Hematopoietic multipotent progenitor cell treated with erythropoietin and hydrocortisone succinate and interleukin-3 and kit ligand, for 8 days (in vitro differentiated cells): Measurements from ENCODE around the gene TMEM17.
A peak's percentile ranks its signal among the peaks of the same experiment; 100 is the strongest.
"Not testable (repeated sequence)": the region's sequence is repeated elsewhere in the genome, so short reads cannot be mapped to it uniquely, and the experiment has no call there.

Experiments used
- DNase-seq: peaks from one replicate; pipeline ENCODE4 v3.0.0-alpha.2; 2015

Gene TMEM17, protein sequence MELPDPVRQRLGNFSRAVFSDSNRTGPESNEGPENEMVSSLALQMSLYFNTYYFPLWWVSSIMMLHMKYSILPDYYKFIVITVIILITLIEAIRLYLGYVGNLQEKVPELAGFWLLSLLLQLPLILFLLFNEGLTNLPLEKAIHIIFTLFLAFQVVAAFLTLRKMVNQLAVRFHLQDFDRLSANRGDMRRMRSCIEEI

DNA sequence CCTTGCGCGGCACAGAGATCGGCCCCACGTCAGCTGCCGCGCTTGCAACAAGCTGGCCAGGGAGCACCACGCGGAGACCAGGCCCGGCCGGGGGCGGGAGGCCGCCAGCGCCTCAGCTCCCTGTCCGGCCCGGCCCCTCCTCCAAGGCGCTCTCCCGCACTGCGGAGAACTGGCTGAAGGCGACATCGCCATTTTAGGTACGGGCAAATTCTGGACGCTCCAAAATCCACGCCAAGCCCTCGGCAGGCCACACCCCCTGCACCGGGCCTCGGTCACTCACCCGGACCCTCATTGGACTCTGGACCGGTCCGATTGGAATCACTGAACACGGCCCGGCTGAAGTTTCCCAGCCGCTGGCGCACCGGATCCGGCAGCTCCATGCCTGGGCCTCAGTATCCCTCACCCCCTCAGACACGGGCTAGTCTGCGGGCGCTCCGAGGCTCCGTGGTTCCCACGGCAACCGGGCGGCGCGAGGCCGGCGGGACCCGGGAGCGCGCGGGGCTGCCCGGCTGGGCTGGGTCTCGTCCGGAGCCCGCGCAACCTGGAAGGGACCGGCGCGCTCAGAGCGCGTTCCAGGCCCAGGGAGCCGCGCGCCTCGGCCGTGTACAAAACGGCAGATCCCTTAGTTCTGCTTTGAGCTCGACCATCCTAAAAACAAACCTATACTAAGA, at the start of gene TMEM17:
TSS of gene TMEM17 (minus strand) at position 446 of the 671 bp plus-strand sequence. CDS start at position 380, 66 bp downstream.
- peak; percentile 87 for DNase-seq

DNA sequence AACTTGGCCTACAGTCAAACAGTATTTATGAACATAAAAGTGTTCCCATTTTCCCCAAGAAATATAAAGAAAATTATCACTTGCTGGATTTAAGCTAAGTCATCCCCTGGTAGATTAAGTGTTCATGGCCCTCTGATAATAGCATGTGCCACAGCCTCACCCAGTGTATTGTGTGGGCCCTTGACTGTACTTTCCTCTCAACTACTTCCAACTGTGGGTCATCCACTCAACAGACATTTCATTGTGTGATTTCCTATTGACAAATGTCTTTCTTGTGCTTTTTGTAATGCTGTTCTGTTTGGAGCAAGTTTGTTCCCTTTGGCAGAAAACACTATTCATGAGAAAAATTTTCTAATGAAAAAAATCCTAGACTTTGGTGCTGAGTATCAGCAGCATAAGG, 48.4 kb upstream of the TMEM17 start:
- peak; percentile 36 for DNase-seq

DNA sequence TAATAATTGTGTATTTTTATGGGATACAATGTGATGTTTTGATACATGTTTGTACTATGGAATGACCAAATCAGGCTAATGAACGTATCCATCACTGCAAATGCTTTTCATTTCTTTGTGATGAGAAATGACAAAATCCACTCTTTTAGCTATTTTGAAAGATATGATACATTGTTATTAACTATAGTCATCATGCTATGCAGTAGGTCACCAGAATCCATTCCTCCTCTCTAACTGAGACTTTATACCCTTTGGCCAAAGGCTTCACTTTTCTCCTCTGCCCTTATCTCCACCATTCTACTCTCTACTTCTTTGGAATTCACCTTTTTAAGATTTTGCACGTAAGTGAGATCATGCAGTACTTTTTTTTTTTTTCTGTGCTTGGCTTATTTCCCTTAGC, 44.5 kb upstream of the TMEM17 start:
- no peak for DNase-seq

DNA sequence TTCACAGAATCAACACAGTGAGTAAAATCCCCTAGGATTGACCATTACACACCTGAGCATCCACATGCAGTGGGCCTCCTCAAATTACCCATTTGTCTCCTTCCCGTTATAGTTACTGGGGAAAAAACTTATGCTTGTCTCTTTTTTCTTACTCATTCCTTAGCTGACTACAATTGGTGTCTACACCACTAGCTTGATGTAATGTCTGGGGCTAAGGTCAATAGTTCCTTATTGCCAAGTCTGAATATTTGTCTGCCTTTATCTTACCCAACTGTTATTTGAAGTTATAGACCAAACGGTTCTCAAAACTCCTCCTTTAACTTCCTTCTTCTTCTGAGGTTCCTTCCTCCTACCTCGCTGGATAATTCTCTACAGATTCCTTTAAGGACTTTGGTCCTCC, 41.9 kb upstream of the TMEM17 start:
- DNase-seq: no peak

DNA sequence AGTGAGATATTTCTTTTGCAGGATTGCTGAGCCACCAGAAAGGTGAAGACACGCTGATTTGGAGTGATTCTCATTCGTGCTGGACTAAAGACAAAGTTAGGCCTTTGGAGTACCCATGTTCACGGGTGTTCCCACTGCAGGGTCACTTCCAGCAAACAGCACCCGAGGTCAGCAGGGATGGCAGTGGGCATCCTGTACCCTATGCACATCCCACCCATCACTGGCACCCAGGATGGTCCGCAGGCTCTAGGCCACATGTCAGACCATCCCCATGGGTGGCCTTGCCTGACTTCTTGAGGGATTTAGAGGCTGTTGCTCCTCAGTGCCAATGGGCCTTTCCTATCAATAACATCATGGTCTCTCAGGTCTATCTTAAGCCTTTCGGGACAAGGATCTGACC, 39.3 kb upstream of the TMEM17 start:
- no peak for DNase-seq

DNA sequence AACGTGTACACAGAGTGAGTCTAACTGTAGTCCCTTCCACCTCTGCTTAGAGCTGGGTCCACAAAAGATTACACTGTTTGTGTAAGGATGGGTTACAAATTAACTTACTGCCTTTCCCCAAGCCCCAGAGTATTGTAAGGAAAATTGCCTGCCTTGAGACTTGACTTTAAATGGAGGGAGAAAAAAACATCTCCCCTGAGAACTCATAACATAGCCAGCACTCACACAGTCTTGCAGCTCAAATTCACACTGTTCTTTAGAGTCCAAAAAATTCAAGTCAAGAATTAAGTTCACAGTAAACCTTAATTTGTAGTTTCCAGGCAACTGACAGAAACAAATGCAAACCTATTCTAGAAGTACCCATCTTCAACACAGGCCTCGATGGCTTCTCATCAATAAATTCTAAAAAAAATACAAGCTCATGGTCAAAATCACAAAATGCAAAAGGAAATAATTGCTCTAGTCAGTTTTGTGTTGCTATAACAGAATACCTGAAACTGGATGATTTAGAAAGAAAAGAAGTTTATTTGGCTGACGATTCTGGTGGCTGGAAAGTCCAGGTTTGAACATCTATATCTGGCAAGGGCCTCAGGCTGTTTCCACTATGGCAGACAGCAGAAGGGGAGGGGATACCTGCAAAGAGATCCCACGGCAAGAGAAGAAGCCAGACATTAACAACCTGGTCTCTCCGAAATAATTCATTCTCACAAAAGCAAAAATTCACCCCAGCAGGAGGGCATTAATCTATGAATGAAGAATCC, 34.6 kb upstream of the TMEM17 start:
- no peak for DNase-seq

DNA sequence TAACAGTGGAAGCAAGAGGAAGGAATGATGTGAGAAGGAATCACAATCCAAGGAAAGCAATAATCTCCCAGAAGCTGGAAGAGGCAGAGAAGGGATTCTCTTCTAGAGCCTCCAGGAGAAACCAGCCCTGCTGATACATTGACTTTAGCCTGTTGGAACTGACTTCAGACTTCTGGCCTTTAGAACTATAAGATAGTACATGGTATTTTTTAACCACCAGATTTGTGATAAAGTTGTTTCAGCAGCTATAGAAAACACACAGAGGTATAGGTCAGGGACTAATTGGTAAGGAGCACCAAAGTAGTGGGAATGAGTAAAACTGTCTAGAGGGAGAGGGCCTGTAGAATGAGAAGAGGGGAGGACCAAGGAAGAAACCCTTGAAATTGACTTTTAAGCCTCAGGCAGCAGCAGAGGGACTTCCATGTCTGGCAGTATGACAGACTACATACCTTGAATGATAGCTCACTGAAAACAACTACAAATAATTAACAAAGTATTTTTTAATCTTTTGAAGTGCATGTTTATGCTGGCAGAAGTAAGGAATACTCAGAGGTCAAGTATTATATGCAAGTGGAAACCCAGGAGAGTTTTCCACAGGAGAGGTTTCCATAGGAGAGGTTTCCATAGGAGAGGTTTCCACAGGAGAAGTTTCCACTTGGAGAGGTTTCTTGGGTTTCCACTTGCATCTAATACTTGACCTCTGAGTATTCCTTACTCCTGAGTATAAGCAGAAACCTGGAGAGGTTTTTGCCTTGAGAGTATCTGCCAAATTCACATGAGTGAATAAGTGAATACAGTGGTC, 33.8 kb upstream of the TMEM17 start:
- no peak for DNase-seq

DNA sequence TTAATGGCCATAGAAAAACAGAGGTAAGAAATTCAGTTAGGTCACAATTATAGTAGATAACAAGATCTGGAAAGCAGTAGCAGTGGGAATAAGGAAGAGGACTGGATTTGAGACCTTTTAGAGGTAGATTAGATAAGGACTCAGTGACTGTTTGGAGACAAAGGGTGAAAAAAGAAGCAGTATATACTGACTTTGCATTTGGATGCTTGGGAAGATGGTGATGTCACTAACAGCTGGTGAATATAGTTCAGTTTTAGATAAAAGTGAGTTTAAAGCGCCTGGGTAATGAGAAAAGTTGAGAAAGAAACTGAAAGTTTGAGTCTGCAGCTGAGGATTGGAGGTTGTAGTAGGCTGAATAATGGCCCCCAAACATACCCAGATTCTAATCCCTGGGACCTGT, 32.8 kb upstream of the TMEM17 start:
- DNase-seq: no peak

DNA sequence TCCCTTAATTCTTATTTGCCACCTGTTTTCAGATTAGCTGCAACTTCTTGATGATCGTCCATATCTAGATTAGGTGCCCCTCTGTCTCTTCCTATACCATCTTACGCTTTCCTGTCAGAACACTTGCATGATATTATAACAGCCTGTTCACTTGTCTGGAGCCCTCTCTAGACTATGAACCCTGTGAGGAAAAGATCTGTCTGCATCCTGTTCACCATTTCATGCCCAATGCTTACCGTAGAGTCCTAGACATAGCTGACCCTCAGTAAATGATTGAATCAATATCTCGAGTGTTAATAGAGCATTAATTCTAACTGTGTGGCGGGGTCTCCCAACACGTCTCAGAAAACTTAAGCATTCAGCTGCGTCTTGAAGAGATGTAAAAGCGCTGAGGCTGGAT, 31.8 kb upstream of the TMEM17 start:
- DNase-seq: no peak

DNA sequence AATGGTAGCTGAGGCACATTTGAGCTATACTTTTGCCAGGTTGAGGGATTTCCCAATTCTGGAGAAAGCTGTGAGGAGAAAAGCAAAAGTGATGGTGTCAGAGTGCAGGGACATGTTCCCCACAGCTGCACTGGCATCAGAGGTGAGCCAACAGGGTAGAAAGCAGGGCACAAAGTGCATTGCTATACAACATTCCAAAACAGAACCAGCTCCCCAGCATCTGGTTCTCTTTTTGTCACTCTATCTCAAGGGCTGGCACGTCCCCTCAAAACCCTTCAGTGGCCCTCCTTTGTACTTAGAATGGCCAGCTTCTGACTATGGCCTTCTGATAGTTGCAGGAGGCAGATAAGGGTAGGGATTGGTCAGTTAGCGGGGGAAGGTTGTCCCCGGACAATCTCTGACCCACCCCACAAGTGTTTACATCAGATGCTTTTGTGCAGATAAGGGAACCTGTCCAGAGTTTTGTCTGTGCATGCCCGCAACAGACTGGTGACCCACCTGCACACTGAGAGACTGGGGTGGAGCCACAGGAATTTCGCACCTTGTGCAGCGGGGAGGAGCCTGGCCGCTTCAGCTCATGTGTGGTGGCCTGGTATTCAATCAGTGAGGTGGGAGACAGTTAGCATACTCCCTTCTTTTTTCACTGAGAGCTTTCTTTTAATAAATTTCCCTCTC, 31.0 kb upstream of the TMEM17 start:
- DNase-seq: no peak

DNA sequence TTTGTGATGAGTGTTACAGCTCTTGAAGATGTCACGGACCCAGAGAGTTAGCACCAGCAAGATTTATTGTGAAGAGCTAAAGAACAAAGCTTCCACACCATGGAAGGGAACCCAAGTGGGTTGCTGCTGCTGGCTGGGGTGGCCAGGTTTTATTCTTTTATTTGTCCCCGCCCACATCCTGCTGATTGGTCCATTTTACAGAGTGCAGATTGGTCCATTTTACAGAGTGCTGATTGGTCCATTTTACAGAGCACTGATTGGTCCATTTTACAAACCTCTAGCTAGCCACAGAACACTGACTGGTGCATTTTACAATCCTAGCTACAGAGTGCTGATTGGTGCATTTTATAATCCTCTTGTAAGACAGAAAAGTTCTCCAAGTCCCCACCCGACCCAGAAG, 29.5 kb upstream of the TMEM17 start:
- DNase-seq: not testable (repeated sequence)

DNA sequence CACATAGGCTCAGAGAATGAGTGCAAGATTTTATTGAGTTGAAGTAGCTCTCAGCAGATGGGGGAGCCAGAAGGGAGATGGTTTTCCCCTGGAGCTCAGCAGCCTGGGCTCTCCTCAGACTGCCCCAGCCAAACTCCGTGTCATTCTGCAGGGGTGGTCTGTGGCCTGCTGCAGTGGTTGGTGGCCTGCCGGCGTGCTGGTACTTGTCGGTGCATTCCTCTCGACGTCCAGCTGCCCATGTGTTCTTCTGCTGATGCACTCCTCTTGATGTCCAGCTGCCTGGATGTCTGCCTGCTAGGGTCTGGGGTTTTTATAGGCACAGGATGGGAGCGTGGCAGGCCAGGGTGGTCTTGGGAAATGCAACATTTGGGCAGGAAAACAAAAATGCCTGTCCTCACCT, 25.6 kb upstream of the TMEM17 start:
- DNase-seq: no peak

DNA sequence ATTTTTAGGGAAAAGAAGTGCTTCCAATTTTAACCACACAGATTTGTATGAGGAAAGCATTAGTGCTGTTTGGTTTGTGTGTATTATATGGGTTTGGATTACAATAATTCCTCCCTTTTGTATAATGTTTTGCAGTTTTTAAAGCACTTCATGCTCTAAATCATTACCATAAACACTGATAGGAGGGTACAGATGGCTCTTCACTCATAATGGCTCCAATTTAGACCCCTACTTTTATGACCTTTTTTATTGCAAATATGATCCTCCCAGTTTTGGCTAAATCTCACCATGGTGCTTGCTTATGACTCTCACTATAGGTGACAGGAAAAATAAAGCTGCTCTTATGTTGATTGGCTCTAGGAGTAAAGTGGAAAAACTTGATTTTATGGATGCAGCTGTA, 23.8 kb upstream of the TMEM17 start:
- no peak for DNase-seq

DNA sequence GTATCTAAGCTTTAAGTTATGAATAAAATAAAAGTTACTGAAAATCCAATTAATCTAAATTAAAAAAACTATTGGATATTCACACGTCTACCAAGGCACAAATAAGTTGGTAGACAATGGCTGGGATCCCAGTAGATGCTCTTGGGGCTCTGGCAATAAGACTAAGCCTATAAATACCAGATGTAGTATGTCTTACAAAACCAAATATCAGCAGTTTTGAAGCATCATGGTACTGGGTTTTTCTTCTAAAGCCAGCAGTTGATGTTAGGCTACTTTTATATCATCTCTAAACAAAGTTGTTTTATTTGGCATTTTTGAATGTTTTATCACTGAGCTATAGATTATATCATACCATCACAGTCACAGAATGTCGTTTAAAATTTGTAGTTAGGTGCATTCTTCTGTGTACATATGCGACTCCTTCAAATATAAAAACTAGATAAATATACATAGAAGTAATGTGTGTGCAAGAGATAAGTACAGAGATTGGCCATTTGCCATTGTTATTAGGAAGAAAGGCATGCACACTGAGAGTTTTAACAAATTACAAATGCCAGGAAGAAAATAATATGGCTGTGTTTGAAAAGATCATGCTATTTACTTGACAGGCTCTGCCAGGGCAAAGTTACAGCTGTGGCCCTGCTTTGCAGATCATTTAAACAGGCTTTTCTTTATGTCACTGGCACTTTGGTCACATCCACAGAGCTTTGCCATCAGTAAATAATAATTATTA, 21.6 kb upstream of the TMEM17 start:
- DNase-seq: peak; percentile 83

DNA sequence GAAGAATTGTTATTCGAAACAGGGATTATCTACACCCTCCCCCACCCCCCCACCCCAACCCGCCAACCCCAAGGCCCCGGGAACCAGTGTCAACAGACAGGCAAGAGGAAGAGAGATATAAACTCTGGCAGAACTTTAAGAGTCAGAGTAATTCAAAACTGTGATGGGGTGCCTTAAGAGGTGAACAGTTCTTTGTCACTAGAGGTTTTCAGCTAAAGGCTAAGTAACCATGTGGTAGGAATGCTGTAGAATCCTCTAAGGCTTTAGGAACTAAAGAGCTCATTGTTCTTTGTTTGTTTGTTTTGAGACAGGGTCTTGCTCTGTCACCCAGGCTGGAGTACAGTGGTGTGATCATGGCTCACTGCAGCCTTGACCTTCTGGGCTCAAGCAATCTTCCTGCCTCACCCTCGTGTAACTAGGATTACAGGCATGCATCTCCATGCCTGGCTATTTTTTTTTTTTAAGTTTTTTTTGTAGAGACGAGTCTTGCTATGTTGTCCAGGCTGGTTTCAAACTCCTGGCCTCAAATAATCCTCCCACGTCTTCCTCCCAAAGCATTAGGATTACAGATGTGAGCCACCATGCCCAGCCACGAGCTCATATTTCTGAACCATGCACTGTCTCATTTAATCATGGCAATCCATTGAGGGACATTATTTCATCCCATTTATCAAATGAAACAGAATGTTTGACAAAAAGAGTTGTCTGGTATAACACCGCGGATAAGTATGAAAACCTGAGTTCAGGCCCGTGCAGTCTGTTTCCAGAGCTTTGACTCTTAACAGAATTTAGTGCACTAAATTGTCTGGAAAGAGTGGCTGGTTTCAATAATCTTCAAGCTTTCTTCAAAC, 20.8 kb upstream of the TMEM17 start:
- DNase-seq: no peak

DNA sequence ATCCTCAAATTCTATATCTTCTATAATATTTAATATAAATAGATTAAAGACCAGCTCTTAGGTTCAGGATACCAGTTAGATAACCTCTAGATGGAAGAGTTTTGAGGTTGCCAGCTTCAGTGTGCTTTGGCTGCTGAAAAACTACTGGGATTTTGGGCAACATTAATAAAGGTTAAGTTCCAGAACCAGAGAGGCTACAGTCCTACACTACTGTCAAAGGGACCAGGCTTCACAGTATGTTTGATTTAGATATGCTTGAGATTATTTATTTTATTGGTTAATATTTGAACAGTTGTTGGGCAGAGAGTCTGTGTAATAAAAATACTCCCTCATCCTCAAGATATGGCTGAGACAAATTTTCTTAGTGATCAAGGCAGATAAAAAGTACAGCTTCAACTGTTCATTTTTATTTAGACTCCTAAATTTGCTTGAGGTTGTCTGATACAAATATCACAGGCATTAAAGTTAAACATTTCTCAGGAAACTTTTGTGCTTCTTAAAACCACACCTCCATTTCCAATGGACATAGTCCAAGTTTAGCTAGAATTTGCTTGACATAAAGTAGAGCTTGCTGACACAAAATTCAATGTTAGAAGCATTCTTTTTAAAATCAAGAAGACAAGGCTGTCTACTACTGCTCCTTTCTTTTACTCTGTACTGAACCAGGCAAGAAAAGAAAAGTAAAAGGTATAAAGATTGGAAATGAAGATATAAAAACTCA, 19.7 kb upstream of the TMEM17 start:
- DNase-seq: no peak

DNA sequence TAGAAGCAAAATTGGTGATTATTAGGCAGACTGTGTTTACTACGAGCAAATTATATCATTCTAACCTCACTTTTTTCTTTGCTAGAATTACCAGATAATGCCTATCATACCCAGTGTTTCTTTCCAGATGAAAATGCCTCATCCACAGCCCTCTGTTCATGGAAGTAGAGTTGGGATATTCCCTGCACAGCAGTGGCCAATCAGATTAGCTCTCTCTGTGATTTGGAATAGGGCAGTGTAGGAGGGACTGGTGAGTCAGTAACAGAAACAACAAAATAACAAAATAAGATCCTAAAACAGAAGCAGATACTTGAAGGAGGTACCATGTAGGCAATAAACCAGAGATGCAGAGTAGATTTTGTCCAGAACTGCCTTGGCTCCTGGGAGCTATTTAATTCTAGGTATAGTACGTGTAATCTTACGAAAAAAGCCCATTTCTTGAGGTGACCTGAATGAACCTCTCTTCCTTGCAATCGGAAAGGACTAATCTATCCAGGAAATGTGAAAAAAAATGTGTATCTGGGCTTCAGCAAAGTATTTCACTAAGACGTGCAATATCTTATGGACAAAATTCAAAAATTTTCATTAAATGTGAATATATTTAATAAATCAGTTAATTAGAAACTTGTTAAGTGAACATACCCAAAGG, 18.4 kb upstream of the TMEM17 start:
- DNase-seq: no peak

DNA sequence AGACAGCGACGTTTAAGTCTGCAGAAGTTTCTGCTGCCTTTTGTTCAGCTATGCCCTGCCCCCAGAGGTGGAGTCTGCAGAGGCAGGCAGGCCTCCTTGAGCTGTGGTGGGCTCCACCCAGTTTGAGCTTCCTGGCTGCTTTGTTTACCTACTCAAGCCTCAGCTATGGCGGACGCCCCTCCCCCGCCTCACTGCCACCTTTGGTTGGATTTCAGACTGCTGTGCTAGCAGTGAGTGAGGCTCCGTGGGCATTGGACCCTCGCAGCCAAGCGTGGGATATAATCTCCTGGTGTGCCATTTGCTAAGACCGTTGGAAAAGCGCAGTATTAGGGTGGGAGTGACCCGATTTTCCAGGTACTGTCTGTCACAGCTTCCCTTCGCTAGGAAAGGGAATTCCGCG, 15.1 kb upstream of the TMEM17 start:
- not testable (repeated sequence) for DNase-seq

DNA sequence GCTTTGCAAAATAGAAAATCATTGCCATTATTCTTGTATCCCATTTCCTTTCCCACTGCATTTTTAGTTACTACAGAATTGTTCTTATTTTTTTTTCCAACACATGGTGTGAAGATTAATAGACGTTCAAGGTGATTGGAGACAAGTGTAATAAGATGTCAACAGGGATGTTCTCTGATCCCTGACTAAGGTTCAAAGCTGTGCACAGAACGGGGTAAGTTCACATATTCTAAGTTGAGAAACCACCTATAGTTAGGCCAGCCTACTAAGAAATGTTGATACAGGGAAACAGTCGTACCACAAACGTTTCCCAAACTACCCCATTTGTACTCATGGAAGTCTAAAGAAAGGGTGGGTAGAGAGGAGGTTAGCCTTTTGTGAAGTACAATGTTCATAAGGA, 6.4 kb upstream of the TMEM17 start:
- DNase-seq: no peak

DNA sequence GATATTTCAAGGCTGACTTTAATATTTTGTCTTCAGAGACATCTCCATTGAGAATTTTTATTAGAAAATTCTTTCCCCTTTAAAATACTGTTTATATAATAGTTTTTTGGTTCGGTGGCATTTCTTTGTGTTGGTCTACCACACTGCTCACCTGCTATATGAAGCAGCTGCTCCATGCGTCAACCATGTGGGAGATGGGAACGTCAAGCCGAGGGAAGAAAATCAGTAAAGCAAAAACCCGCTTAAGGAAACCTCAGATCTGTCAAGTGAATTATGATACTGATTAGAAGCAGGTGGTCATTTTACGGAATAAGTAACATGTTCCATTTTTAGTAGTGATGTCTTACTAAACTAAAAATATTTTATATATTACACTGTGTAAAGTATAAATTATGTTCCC, 5.6 kb upstream of the TMEM17 start:
- DNase-seq: no peak
